MCF 10A (cell line): ENCODE data around the gene SPATA9. TPM values are rescaled to one million over a fixed set of nuclear protein-coding genes. Genes with fewer than 3 reads are reported as not detected.

ENCODE experiments used
- BruUV-seq: library from RNA; stranded (reverse); fragments of 400-500 nt; replicated peaks from 2 replicates; lab custom pipeline; 2021; lab: Mats Ljungman, UMichigan
- CTCF ChIA-PET: fragments of 300-600 bp; sonication (Branson Sonifier 250); formaldehyde crosslinking; extraction: SDS; loops from one replicate; lab custom pipeline; 2021; ENCODE audit warnings: antibody characterized with exemption, inconsistent platforms; lab: Yijun Ruan, JAX
- POLR2A ChIA-PET: fragments of 300-600, 350-650 bp; sonication (Branson Sonifier 250); formaldehyde crosslinking; extraction: SDS; loops from one replicate; lab custom pipeline; 2020; ENCODE audit warnings: antibody characterized with exemption, inconsistent platforms; lab: Yijun Ruan, JAX
- DNase-seq: peaks from one replicate; pipeline ENCODE4 v3.0.0-alpha.2; 2018; ENCODE audit not compliant: unreplicated experiment
- H3K27ac Mint-ChIP-seq: one replicate; pipeline ENCODE4 v1.8.0; 2022; ENCODE audit warnings: mild to moderate bottlenecking, low read depth, mixed read lengths; ENCODE audit not compliant: unreplicated experiment
- H3K27me3 Mint-ChIP-seq: one replicate; pipeline ENCODE4 v1.8.0; 2022; ENCODE audit warnings: mixed read lengths; ENCODE audit not compliant: insufficient read depth, unreplicated experiment
- H3K36me3 Mint-ChIP-seq: one replicate; pipeline ENCODE4 v1.8.0; 2022; ENCODE audit warnings: mild to moderate bottlenecking, moderate library complexity, mixed read lengths; ENCODE audit not compliant: insufficient read depth, unreplicated experiment
- H3K4me1 Mint-ChIP-seq: one replicate; pipeline ENCODE4 v1.8.0; 2022; ENCODE audit warnings: mixed read lengths; ENCODE audit not compliant: insufficient read depth, unreplicated experiment
- H3K4me3 Mint-ChIP-seq: one replicate; pipeline ENCODE4 v1.8.0; 2022; ENCODE audit warnings: mild to moderate bottlenecking, moderate library complexity, mixed read lengths; ENCODE audit not compliant: unreplicated experiment
- H3K9me3 Mint-ChIP-seq: one replicate; pipeline ENCODE4 v1.8.0; 2022; ENCODE audit warnings: mixed read lengths; ENCODE audit not compliant: unreplicated experiment
- intact Hi-C: fragments of 100-400 bp; cut with micrococcal nuclease; formaldehyde crosslinking; loops from 2 replicates; pipeline ENCODE4 v1.14.1; 2022
- total RNA-seq: library from RNA; stranded (reverse); gene quantifications from 2 replicates; pipeline ENCODE4 v1.2.3, GENCODE V29; 2022
- TF ChIP-seq, protein P1 (sequence below): fragments of 200-600 bp; IDR thresholded peaks from one replicate; pipeline ENCODE4 v1.8.0; 2022; ENCODE audit warnings: antibody characterized with exemption, mild to moderate bottlenecking; ENCODE audit not compliant: unreplicated experiment

The SPATA9 gene
- total RNA-seq, 1 experiment from 2014 or later = not detected

DNA sequence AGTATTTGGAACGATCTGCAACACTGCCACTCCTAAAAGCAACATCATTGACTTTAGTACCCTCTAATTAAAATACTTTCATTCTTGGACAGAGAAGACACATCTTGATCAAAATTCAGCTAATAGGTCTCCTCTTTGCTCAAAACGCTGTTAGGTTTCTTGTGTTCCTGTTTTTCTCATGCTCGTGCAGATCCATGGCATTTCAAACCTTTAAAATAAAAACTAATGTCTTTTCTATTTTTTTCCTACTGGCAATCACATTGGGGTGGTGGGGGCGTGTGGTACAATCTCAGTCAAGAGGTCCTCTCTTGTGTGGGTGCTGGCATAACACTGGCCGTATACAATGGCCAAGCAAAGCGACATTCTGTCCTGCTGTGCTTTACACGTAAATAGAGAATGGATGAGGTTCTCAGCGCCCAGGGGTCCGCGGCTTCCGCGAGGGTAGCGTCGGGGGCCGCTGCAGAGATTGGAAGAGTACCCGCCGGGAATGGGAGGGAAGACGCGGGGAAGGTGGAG, 63.2 kb downstream of the SPATA9 start:
- no peaks in the 10 kb centered on the region for H3K27me3 Mint-ChIP-seq
- no peaks in the 10 kb centered on the region for H3K9me3 Mint-ChIP-seq
- TF ChIP-seq, protein P1, sequence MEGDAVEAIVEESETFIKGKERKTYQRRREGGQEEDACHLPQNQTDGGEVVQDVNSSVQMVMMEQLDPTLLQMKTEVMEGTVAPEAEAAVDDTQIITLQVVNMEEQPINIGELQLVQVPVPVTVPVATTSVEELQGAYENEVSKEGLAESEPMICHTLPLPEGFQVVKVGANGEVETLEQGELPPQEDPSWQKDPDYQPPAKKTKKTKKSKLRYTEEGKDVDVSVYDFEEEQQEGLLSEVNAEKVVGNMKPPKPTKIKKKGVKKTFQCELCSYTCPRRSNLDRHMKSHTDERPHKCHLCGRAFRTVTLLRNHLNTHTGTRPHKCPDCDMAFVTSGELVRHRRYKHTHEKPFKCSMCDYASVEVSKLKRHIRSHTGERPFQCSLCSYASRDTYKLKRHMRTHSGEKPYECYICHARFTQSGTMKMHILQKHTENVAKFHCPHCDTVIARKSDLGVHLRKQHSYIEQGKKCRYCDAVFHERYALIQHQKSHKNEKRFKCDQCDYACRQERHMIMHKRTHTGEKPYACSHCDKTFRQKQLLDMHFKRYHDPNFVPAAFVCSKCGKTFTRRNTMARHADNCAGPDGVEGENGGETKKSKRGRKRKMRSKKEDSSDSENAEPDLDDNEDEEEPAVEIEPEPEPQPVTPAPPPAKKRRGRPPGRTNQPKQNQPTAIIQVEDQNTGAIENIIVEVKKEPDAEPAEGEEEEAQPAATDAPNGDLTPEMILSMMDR = no peak
- H3K4me3 Mint-ChIP-seq = no peak overlapping the region
- intact Hi-C loops = no loop called here
- H3K27ac Mint-ChIP-seq = no peak overlapping the region
- DNase-seq = no peak
- peaks cover 9% of the 10 kb centered on the region for H3K4me1 Mint-ChIP-seq
- H3K36me3 Mint-ChIP-seq = no peaks in the 10 kb centered on the region
- ChIA-PET CTCF (interaction anchor here (0.5 kb wide), 1 partner anchor 32 kb away, joined by 3 read pairs; no protein-coding TSS in a partner anchor), POLR2A (no interaction called here)
- BruUV-seq = no TSS peak

DNA sequence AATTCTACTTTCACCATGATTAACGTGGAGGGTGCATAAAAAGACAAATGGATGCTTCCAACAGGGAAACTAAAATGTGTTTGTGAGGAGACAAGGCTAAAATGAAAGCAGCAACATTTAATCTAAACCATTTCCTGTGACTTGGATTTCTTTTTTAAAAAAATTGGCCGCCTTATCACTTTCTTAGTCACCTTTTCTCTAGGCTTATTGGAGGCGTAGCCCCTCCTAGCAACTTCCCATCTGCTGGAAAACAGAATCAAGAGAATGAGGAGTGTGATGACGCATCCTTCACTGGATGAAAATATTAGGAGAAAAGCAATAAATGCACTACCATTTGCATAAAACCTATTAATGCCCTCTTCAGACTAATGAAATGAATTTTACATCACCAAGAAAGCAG, 63.7 kb downstream of the SPATA9 start:
- intact Hi-C loops = no loop called here
- Mint-ChIP-seq H3K36me3 (no peaks in the 10 kb centered on the region), H3K4me3 (no peak overlapping the region), H3K27me3 (no peaks in the 10 kb centered on the region), H3K4me1 (peaks cover 9% of the 10 kb centered on the region), H3K27ac (no peak overlapping the region), H3K9me3 (peaks cover 1% of the 10 kb centered on the region)
- POLR2A ChIA-PET = interaction anchor here (0.7 to 2.0 kb wide), 2 partner anchors 12 to 23 kb away, joined by 3 to 6 read pairs; no protein-coding TSS in a partner anchor
- DNase-seq = no peak
- TF ChIP-seq, protein P1 = no peak
- CTCF ChIA-PET = interaction anchor here (0.6 kb wide), 1 partner anchor 29 kb away, joined by 3 read pairs; no protein-coding TSS in a partner anchor
- no TSS peak for BruUV-seq

DNA sequence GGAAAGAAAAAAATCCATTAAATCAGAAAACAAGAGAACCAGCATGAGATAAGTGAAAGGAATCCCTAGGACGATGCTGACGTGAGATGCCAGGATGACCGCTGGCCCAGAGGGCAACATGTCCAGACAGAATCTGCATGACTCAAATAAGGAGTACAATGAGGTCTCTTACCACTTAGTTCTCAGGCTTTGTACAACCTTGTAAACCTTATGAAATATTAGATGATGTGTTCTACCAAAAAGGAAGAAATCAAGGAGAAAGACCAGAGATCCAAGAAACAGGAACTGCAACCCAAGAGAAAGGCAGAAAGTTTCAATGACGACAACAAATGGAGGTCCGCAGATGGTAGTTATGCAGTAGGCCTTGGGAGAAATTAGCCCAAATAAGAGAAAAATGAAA, 65.7 kb downstream of the SPATA9 start:
- intact Hi-C loops = loop anchor here (2.0 kb wide), 1 partner anchor 62 kb away; the partner anchor contains the start of genes ARSK and SKIC3
- peak overlapping the region; percentile 64 for H3K27ac Mint-ChIP-seq
- ChIA-PET POLR2A (interaction anchor here (0.8 to 2.0 kb wide), 6 partner anchors 9 to 549 kb away, joined by 3 to 14 read pairs (median 5); partner anchors contain the start of genes ARSK and SKIC3), CTCF (no interaction called here)
- H3K9me3 Mint-ChIP-seq = peaks cover 8% of the 10 kb centered on the region
- DNase-seq = peak; percentile 83
- TF ChIP-seq, protein P1 = no peak
- H3K27me3 Mint-ChIP-seq = no peaks in the 10 kb centered on the region
- BruUV-seq = no TSS peak
- H3K4me1 Mint-ChIP-seq = peaks cover 9% of the 10 kb centered on the region
- H3K36me3 Mint-ChIP-seq = no peaks in the 10 kb centered on the region
- peak overlapping the region; percentile 36 for H3K4me3 Mint-ChIP-seq

DNA sequence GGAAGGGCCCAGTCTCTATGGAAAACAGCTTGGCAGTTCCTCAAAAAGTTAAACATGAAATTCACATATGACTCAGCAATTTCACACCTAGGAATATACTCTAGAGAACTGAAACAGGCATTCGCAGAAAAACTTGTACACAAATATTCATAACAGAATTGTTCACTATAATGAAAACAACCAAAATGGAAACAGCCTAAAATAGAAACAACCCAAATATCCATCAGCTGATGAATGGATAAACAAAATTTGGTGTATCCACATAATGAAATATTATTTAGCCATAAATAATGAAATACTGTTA, 67.7 kb downstream of the SPATA9 start:
- intact Hi-C loops = no loop called here
- CTCF ChIA-PET = interaction anchor here (0.6 kb wide), 1 partner anchor 51 kb away, joined by 3 read pairs; no protein-coding TSS in a partner anchor

More for the DNA sequence above, 67.7 kb downstream of the SPATA9 start:
- POLR2A ChIA-PET = interaction anchor here (0.7 to 1.6 kb wide), 3 partner anchors 16 to 528 kb away, joined by 3 read pairs; partner anchors contain the start of genes ARSK and SKIC3
- BruUV-seq = no TSS peak
- DNase-seq = peak; percentile 28
- H3K36me3 Mint-ChIP-seq = no peaks in the 10 kb centered on the region
- peaks cover 8% of the 10 kb centered on the region for H3K9me3 Mint-ChIP-seq
- TF ChIP-seq, protein P1 = no peak
- no peaks in the 10 kb centered on the region for H3K27me3 Mint-ChIP-seq
- H3K27ac Mint-ChIP-seq = no peak overlapping the region
- peaks cover 9% of the 10 kb centered on the region for H3K4me1 Mint-ChIP-seq
- H3K4me3 Mint-ChIP-seq = no peak overlapping the region
